ENCODE results near the gene C11orf97. TPM values are rescaled to one million over a fixed set of nuclear protein-coding genes. Genes with fewer than 3 reads are reported as not detected.

C11orf97 gene
- total and polyA plus RNA-seq, 9 of the 15 experiments (the other 6 are each of a cell fraction or from before 2014, with no cell fraction given) = not detected

GRCh38 chr11:94563176-94563847, 51.1 kb downstream of the C11orf97 start (continued):
- TF ChIP-seq MEF2A (IDR thresholded peaks at IDR 0.05; ENCODE audit: control insufficient read depth, low read depth, low read length) (peak; percentile 96), CBFA2T2 (conservative IDR thresholded peaks at IDR 0.05) (no peak), HLTF (IDR thresholded peaks at IDR 0.05) (no peak), ATF1 (CRISPR knock-in tag; IDR thresholded peaks at IDR 0.05) (no peak), ATF1 (tag; IDR thresholded peaks at IDR 0.05) (no peak), ZNF609 (CRISPR knock-in tag; IDR thresholded peaks at IDR 0.05; ENCODE audit: borderline replicate concordance) (no peak), XRCC5 (IDR thresholded peaks at IDR 0.05; ENCODE audit: low read depth, low read length) (no peak), REST (IDR thresholded peaks at IDR 0.05; ENCODE audit: borderline replicate concordance) (peak; percentile 27; the same call in 1 of the 2 replicates), REST (CRISPR knock-in tag; IDR thresholded peaks at IDR 0.05; ENCODE audit: low read depth) (no peak), KLF1 (tag; IDR thresholded peaks at IDR 0.05) (no peak), CBX3 (IDR thresholded peaks at IDR 0.05; ENCODE audit: borderline replicate concordance in 1 of 2, low read length in 2 of 2) (no peak)
